DND-41 (cell line): ENCODE data around the gene CATSPERD.

Experiments
- ATAC-seq: fragments of 200-7000 bp; cut with Tn5 transposase; 3 replicates; pipeline ENCODE4 v1.9.1; 2021; ENCODE audit warnings: low read depth; ENCODE audit not compliant: insufficient read depth
- DNase-seq: peaks from one replicate; pipeline ENCODE4 v3.0.0-alpha.2; 2020
- H2AFZ ChIP-seq: 2 replicates; pipeline ENCODE4 v1.6.0; 2012; ENCODE audit warnings: low read depth, low read length
- H3K27ac ChIP-seq: 2 replicates; pipeline ENCODE4 v1.5.1; 2012; ENCODE audit warnings: low read length, inconsistent platforms
- H3K27me3 ChIP-seq: fragments of 200-600 bp; sonication (generic); 2 replicates; pipeline ENCODE4 v1.6.0; 2012; ENCODE audit warnings: low read length, mild to moderate bottlenecking, inconsistent platforms; ENCODE audit not compliant: insufficient read depth, poor library complexity
- H3K36me3 ChIP-seq: 2 replicates; pipeline ENCODE4 v1.5.1; 2012; ENCODE audit warnings: low read length, inconsistent platforms; ENCODE audit not compliant: insufficient read depth
- H3K4me1 ChIP-seq: 2 replicates; pipeline ENCODE4 v1.5.1; 2012; ENCODE audit warnings: mild to moderate bottlenecking, low read length; ENCODE audit not compliant: insufficient read depth
- H3K4me2 ChIP-seq: 2 replicates; pipeline ENCODE4 v1.6.0; 2012; ENCODE audit warnings: mild to moderate bottlenecking, moderate library complexity, low read length, inconsistent platforms; ENCODE audit not compliant: insufficient read depth
- H3K4me3 ChIP-seq, 2 experiments: fragments of 200-600 bp in 1 of 2; shearing (Covaris generic) in 1 of 2; 2 replicates each; pipeline ENCODE4 v1.5.1; 2012 to 2016; ENCODE audit warnings: inconsistent platforms in 2 of 2, low read length in 2 of 2, mild to moderate bottlenecking in 2 of 2, low read depth in 1 of 2, moderate library complexity in 1 of 2
- H3K79me2 ChIP-seq: 2 replicates; pipeline ENCODE4 v1.6.0; 2012; ENCODE audit warnings: low read length, inconsistent platforms; ENCODE audit not compliant: insufficient read depth
- H3K9ac ChIP-seq: 2 replicates; pipeline ENCODE4 v1.6.0; 2012; ENCODE audit warnings: low read depth, mild to moderate bottlenecking, inconsistent platforms, low read length, moderate library complexity
- H3K9me3 ChIP-seq: 2 replicates; pipeline ENCODE4 v1.5.1; 2012; ENCODE audit warnings: low read length, moderate library complexity, mild to moderate bottlenecking, inconsistent platforms; ENCODE audit not compliant: insufficient read depth, severe bottlenecking
- H4K20me1 ChIP-seq: 2 replicates; pipeline ENCODE4 v1.6.0; 2012; ENCODE audit warnings: low read length; ENCODE audit not compliant: insufficient read depth
- CTCF ChIP-seq: IDR thresholded peaks from 2 replicates; pipeline ENCODE4 v1.5.1; 2012; ENCODE audit warnings: borderline replicate concordance, low read length, moderate library complexity, mild to moderate bottlenecking; ENCODE audit not compliant: poor library complexity, severe bottlenecking; ENCODE audit errors: extremely low read depth
- EZH2 ChIP-seq: IDR thresholded peaks from 3 replicates; pipeline ENCODE4 v1.6.1; 2012; ENCODE audit warnings: borderline replicate concordance, low read depth, mild to moderate bottlenecking, moderate library complexity, low read length, inconsistent platforms; ENCODE audit not compliant: severe bottlenecking

The CATSPERD gene

GRCh38 chr19:5818594-5818993 lies 98.2 kb downstream of the CATSPERD start:
- H3K9me3 ChIP-seq = no peaks in the 10 kb centered on the region
- no peak overlapping the region for H3K4me2 ChIP-seq
- H3K79me2 ChIP-seq = no peaks in the 10 kb centered on the region
- H3K4me1 ChIP-seq = no peaks in the 10 kb centered on the region
- H2AFZ ChIP-seq = no peak overlapping the region
- ATAC-seq = no peak
- H3K27me3 ChIP-seq = no peaks in the 10 kb centered on the region
- no peaks in the 10 kb centered on the region for H3K36me3 ChIP-seq
- H3K27ac ChIP-seq = no peak overlapping the region
- no peak for DNase-seq
- no peak overlapping the region for H3K4me3 ChIP-seq
- no peak overlapping the region for H3K9ac ChIP-seq
- no peaks in the 10 kb centered on the region for H4K20me1 ChIP-seq
- TF ChIP-seq EZH2 (no peak), CTCF (no peak)

- no peak overlapping the region for H2AFZ ChIP-seq
- no peak overlapping the region for H3K4me2 ChIP-seq
- H3K27ac ChIP-seq = no peak overlapping the region
- no peaks in the 10 kb centered on the region for H4K20me1 ChIP-seq
- H3K4me1 ChIP-seq = no peaks in the 10 kb centered on the region
- H3K4me3 ChIP-seq = no peak overlapping the region
- no peak for TF ChIP-seq CTCF
- no peak for TF ChIP-seq EZH2
- ATAC-seq = no peak
- no peaks in the 10 kb centered on the region for H3K79me2 ChIP-seq
- H3K9ac ChIP-seq = no peak overlapping the region
- no peaks in the 10 kb centered on the region for H3K27me3 ChIP-seq
- DNase-seq = no peak
- no peaks in the 10 kb centered on the region for H3K9me3 ChIP-seq
- no peaks in the 10 kb centered on the region for H3K36me3 ChIP-seq
Measured at GRCh38 chr19:5820785-5821184, 100.3 kb downstream of the CATSPERD start.

- Histone ChIP-seq H3K9me3 (no peaks in the 10 kb centered on the region), H3K27me3 (no peaks in the 10 kb centered on the region), H2AFZ (no peak overlapping the region), H3K4me2 (no peak overlapping the region), H3K4me3 (no peak overlapping the region), H3K36me3 (no peaks in the 10 kb centered on the region), H3K9ac (no peak overlapping the region), H3K27ac (no peak overlapping the region), H4K20me1 (peaks cover under 1% of the 10 kb centered on the region; the same call in 1 of the 2 replicates), H3K79me2 (no peaks in the 10 kb centered on the region), H3K4me1 (peaks cover 6% of the 10 kb centered on the region)
- ATAC-seq (no peak), DNase-seq (no peak)
- TF ChIP-seq EZH2 (no peak), CTCF (no peak)
Measured at GRCh38 chr19:5821521-5822180, 101.2 kb downstream of the CATSPERD start.
